HuH-7 (cell line): ENCODE measurements around the gene STT3A.

ENCODE experiments used
- DNase-seq: peaks from one replicate; pipeline ENCODE4 v3.0.0; 2011; ENCODE audit warnings: low spot score

The STT3A gene

DNA sequence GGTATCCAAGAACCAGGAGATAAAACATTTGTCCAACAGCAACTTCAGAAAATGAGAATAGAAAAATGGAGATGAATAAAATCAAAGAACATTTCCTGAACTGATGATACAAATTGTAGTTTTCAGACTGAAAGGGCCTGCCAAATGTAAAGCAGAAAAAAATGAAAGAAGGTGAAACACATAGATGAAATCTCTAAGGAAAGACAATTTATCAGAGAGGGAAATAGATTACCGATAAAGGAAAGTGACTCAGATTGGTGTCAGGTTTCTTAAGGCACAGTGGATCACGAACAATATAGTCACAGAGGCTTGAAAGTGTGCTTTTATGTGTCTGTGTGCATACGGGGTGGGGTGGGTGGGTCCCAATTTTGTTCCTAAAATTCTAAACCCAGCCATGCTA is 4.1 kb upstream of the STT3A start:
- no peak for DNase-seq

DNA sequence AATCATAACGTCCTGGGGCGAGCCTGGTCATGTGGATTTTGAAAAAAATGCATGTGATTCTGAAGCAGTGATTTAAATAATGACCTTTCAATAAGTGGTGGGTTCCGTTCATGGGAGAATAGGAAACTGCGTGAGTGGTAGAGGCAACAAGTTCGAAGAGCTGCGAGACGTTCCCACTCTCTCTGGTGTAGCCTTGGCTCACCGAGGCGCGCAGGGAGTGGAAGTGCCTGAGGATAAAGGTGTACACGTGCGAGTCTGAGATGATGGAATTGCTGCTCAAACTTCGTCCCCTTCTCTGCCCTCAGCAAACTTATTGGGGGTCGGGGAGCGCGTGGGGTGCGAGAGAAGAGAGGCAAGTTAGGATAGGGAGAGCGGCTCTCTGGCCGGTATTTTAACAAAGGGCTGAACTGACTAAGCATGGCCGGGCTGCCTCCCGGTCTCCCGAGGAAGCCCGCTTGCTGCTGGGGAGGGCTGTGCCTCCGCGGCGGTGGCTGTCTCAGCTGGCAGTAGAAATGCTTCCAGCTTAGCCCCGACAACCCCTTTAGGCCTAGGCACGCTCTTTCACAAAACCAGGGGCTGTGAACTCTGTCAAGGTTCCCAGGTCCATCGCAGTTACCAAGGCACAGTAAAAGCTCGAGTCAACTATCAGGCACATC is 875 bp upstream of the STT3A start:
- DNase-seq: peak; percentile 19

DNA sequence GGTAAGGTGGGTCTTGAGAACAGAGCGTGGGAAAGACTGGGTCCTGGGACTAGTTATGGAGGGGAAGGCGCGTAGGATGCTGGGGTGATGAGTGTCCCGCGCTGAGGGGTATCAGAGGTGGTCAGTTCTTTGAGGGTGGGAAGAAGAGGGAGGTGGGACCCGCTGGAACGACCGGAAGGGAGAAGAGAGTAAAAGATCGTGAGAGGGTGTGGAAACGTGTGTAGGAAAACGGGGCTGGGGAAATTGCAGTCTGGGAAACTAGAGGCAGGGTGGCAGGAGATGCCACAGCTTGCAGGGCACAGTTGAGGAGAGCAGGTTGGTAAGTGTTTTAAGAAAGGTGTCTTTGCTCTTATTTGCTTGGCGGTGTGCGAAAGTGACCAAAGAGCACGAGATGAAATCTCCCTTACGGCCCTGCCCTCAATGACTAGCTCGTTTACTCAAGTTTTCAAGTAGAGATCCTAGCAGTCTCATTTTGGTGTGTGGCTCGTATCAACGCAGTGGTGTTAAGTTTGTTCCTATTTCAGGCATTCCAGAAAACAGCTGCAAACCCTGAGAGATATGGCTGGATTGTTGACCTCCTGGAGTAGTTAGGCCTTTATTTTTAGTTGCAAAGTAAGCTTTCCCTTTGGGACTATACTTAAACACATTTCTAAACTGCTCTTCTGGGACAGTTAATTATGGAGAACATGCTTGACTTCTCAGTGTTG is 615 bp downstream of the STT3A start:
- peak; percentile 17 for DNase-seq

DNA sequence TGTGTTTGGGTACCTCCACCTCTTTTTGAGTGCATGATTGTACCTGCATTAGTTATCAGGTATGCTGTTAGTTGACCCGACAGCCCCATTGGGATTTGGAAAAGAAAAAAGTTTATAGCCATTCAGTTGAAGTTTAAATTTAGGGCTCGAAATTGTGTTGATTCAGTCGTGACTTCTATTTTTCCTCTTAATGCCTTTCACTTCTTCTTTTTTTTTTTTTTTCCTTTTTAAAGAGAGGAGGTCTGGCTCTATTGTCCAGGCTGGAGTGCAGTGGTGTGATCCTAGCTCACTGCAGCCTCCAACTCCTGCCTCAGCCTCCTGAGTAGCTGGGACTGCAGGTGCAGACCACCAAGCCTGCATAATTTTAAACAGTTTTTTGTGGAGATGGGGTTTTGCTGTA is 2.3 kb downstream of the STT3A start:
- DNase-seq: no peak

DNA sequence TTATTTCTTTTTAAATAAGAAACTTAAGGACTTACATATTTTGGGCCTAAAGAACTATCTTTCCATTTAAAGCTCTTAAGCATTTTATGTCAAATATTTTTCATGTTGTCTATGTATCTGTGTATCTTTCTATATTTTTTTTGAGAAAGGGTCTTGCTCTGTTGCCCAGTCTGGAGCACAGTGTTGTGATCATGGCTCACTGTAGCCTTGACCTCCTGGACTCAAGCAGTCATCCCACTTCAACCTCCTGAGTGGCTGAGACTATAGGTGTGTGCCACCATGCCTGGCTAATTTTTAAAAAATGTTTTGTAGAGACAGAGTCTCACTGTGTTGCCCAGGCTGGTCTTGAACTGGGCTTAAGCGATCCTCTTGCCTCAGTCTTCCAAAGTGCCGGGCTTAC is 8.0 kb downstream of the STT3A start:
- DNase-seq: no peak

DNA sequence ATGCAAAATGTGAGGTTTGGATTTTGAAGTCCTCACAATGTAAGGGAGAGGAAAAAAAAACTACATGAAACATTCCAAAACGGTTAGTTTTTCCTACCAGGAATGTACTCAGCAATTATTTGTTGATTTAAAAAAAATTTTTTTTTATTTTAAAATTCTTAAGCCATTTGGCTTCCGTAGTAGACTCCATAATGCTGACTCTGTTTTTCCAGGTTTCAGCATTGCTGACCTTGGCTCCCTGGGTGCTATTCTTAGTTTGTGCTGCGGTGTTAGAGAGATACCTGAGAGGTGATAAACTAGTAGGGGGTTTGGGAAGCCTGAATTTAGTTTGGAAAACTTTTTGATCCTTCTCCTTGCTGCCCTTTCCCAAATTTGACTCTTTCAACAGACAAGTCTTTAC is 10.6 kb downstream of the STT3A start:
- DNase-seq: no peak

DNA sequence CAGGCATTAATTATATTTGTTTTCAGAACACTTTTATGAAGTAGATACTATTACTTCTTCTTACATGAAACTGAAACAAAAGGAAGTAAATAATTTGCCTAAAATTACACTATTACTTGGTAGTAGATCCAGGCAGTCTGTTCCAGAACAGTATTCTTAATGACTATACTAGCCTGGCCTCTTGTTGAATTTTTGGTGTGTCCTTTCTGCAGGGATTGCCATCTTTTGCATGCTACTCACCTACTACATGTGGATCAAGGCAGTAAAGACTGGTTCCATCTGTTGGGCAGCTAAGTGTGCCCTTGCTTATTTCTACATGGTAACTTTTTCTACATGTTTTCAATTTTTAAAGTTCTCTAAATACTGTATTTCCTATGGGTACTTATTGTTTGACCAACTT is 12.8 kb downstream of the STT3A start:
- DNase-seq: no peak

DNA sequence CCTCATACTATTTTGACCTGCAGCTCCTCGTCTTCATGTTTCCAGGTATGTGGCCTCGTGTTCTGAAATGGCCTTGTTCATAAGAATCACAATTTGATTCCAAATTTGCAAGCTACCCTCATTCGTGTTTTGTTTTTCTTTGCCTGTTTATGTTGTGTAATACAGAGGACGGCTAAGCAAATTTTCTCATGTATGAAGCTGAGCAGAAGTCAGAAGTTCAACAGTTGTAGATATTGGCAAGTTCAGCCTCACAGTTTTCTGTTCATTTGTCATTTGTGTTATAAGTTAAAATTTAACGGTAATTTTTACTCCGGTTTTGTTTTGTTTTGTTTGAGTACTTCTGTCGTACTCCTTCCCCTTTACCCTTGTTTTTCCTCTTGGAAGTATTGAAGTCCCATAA is 16.9 kb downstream of the STT3A start:
- DNase-seq: no peak

DNA sequence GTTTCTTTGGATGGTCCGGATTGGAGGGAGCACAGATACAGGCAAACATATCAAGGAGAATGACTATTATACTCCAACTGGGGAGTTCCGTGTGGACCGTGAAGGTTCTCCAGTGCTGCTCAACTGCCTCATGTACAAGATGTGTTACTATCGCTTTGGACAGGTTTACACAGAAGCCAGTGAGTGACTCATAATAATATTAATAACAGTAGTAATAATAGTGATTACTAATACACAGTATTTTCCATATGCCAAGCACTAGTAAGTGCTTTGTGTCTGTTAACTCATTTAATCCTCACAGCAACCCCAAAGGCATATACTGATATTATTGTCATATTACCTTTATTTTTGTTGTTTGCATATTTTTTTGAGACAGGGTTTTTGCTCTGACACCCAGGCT is 25.7 kb downstream of the STT3A start:
- DNase-seq: no peak

DNA sequence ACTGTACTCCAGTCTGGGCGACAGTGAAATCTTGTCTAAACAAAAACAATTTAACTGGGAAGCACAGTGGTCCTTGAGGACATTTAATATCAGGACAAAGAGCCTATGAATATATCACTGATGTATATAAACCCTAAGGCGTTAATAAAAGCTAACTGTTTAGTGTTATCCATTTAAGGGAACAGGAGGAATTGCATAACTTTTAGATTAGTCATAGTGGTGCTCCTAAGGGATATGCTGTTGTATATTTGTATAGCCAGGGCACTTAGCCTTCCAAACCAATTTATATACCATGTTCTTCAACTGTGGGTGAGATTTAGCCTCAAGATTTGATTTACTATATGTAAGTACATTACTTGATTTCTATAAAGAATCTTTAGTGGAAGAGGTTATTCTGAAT is 29.3 kb downstream of the STT3A start:
- no peak for DNase-seq

DNA sequence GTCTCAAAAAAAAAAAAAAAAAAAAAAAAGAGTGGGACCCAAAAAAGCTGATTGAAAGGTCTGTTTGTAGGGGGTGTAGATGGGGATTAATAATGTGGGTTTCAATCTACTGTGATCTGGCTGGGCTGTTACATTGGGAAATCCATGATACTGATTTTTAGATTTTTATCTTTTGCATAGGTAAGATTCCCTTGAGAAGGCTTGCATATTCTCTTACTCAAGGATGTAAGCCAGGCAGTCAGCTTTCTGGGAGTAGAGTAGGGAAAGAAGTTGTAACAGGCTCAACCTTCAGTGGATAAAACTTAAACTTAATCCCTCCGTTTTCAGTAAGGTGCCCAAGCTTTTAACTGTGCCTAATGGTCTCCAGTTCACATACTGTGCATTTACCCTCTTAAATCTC is 30.4 kb downstream of the STT3A start:
- DNase-seq: no peak

DNA sequence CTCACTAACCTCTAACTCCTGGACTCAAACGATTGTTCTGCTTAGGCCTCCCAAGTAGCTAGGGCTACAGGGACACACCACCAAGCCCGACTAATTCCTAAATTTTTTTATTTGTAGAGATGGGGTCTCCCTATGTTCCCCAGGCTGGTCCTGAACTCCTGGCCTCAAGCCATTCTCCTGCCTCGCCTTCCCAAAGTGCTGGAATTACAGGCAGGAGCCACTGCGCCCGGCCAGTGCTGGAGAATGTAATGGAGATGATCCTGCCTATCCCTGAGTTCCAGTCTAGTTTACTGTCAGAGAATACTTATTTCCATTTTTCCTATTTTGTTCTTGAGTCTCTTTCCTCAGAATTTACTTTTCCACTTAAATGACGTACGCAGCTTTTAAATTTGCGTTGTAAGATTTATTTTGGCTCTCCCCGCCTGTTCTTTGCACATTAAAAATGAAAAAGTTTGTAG is 32.1 kb downstream of the STT3A start, which contains the start of gene CHEK1:
Gene CHEK1 (plus strand): TSS at position 408 of the 458 bp plus-strand sequence. CDS start 1,606 bp downstream, outside the sequence.
- no peak for DNase-seq

DNA sequence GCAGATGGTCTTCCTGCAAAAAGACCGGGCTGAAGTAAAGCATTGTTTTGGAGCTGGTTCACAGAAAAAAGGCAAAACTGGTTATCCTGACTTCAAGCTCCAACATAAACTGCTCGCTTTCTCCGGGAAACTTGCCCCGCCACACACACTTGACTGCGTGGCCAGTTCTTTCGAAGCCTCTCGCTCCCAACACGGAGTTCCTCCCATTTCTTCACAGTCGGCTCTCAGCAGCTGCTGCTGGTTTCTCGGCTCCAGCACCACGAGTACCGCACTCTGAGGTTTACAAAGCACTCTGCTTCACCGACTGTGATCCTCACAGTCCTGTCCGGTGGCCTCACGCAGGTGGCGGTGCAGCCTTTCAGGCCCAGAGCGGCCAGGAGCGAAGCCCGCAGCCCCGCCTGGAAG is 32.6 kb downstream of the STT3A start:
- DNase-seq: no peak

DNA sequence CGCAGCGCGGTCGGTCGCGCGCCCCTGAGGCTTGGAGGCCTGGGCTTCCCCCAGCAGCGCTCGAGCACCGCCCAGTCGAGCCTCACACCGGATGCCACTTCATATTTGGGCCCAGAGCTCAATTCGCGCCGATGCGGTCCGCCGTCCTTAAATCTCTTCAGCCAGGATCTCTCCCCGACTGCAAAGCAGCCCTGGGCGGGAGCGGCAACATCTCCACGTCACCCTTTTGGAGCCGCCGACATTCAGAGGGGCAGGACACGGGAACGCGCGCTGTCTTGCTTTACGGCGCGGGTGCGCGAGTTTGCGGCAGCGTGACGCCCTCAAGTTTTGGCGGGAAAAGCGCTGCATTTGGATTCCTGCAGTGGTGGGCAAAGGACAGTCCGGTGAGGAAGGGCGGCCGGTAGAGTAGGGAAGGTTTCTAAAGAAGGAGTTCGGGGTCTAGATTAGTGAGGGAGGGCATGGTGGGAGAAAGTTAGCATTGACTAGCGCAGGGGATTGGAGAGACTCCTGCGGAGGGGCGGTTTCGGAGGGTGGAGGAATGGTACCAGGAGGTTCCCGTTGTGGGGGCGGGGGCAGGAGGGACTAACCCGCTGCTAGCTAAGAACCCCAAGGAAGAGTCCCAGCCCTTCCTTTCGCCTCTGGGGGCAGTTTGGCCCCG is 33.1 kb downstream of the STT3A start:
- DNase-seq: peak; percentile 66

DNA sequence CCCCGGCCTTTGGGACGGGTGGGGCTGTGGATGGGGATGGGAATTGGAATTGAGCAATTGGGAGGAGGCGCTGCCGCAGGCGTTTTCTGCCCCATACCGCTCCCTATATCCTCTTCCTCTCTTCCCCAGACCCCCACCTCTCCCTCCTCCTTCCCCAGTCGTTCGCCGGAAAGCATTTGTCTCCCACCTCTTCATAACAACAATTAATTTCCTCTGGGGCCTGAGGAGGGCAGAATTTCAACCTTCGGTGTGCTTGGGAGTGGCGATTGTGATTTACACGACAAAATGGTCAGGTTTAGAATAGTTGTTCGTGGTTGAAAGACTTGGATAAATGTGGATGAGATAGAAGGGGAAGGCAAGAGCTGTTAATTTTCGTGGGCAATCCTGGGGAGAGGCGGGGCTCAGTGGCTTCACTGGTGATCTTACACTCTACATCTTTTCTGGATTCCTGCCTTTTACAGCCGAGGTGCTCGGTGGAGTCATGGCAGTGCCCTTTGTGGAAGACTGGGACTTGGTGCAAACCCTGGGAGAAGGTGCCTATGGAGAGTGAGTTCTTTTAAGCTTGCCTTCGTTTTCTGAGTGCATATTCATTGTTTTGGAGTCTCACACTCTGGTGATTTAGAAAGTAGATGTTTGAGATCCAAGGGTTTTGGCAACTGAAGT is 33.8 kb downstream of the STT3A start:
- no peak for DNase-seq

DNA sequence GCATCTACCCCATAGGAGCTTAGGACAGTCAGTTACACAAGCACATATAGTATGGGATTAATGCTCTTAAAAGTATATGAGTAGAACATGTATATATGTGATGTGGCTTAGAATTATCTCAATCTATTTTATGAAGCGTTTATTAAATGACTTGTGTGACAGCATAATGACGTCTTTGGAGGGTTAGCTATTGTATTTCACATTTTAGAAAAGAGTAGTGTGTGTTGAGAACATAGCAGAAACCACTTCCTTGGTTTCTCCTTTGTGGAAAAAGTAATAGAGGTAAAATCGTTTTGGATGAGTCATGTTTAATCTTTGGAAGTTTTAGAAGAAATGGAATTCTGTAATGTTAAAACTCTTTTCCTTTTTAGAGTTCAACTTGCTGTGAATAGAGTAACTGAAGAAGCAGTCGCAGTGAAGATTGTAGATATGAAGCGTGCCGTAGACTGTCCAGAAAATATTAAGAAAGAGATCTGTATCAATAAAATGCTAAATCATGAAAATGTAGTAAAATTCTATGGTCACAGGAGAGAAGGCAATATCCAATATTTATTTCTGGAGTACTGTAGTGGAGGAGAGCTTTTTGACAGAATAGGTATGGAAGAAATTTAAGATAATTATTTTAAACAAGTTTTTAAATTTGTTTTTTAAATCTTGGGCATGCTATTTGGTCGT is 34.7 kb downstream of the STT3A start:
- DNase-seq: no peak

DNA sequence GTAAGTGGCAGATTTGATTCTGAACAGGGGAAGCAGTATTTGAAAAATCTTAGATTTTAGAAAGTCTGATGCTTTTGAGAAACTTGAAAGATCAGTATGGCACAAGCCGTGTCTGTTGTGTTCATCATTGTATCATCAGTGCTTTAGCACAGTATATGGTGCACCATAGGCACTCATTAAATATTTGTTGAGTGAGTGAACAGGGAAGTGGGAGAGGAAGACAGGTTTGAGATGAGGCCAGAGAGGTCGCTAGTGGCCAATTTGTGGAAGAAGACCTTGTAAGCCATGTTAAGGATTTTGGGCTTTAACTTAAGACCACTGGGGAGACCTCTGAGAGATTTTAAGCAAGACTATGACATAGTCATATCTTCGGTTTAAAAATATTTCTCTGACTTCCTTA is 45.2 kb downstream of the STT3A start:
- DNase-seq: no peak

DNA sequence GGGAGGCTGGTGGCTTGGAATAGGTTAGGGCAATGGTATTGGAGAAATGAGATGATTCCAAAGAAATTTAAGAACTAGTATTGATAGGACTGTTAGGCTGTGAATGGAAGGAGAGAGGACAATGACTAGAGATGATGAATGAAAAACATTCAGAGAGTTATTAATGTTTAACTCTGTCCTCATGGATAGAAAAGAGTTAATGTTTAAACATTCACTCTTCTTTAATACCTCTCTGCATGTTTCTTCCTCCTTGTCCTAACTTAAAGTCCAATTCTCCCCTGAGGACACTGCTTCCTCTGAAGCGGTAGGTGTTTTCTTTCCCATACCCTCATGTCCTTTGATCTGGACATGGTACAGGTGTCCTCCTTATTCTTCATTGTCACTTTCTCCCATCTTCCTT is 45.7 kb downstream of the STT3A start:
- DNase-seq: no peak

DNA sequence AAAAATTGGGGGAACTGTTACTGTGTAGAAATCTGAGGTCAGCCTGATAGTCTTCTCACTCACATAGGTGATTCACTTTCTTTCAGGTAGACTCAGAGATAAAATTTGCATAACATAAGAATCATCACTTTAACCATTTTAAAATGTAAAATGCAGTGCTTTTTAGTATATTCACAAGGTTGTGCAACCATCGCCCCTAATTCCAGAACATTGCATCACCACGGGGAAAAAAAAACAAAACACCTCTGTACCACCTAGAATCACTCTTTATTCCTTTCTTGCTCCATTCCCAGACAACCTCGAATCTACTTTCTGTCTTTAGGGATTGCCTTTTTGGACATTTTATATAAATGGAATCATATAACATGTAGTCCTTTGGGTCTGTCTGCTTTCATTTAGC is 53.2 kb downstream of the STT3A start:
- DNase-seq: no peak

DNA sequence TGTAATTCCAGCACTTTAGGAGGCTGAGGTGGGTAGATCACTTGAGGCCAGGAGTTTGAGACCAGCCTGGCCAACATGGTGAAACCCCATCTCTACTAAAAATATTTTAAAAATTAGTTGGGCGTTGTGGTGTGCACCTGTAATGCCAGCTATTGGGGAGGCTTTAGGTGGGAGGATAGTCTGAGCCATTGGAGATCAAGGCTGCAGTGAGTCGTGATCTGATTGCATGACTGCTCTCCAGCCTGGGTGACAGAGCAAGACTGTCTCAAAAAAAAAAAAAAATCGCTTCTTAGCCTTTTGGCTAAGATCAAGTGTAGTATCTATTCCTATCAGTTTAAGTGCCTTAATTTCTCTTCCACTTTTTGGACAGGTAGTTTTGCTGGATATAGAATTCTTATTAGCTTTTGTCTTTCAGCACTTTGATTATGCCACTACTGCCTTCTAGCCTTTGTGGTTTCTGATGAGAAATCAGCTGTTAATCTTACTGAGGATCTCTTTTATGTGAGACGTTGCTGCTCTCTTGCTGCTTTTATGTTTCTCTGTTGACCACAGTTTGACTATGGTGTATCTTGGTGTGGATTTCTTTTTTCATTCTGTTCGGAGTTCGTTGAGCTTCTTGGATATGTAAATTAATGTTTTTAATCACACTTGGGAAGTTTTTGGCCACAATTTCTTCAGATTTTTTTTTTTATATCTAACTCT is 57.0 kb downstream of the STT3A start:
- DNase-seq: no peak

DNA sequence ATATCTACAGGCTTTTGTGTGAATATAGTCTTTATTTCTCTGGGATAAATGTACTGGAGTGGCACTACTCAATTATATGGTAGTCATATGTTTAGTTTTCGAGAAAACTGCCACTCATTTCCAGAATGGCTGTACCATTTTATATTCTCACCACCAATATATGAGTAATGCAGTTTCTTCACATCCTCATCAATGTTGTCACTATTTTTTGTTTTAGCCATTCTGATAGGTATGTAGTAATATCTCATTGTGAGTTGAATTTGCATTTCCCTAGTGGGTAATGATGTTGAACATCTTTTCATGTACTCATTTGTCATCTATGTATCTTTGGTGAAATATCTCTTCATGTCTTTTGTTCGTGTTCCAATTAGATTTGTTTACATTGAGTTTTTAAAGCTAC is 70.0 kb downstream of the STT3A start:
- no peak for DNase-seq

DNA sequence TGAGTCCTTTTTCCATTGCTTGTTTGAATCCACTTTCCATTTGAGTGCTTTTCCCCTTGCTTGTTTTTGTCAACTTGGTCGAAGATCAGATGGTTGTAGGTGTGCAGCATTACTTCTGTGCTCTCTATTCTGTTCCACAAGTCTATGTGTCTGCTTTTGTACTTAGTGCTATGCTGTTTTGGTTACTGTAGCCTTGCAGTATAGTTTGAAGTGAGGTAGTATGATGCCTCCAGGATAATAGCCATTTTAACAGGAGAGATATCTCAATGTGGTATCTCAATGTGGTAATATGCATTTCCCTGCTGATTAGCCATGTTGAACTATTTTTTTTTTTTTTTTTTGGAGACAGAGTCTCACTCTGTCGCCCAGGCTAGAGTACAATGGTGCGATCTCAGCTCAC is 71.3 kb downstream of the STT3A start:
- no peak for DNase-seq
